OCI-LY3 (cell line): ENCODE data around the gene HELZ.

Source experiments
- EZH2phosphoT487 ChIP-seq: fragments of 200-600 bp; shearing (Covaris generic); IDR thresholded peaks from 2 replicates; pipeline ENCODE4 v1.6.1; 2018; ENCODE audit warnings: antibody characterized with exemption, mixed run types, low read depth
- TF ChIP-seq, protein P1 (sequence below): fragments of 200-600, 300-600 bp; sonication (generic); IDR thresholded peaks from 2 replicates; pipeline ENCODE4 v1.5.1; 2014; ENCODE audit warnings: antibody characterized with exemption, low read length, low read depth

GRCh38 chr17:67232441-67232840 is 12.6 kb downstream of the HELZ start:
- TF ChIP-seq, protein P1, sequence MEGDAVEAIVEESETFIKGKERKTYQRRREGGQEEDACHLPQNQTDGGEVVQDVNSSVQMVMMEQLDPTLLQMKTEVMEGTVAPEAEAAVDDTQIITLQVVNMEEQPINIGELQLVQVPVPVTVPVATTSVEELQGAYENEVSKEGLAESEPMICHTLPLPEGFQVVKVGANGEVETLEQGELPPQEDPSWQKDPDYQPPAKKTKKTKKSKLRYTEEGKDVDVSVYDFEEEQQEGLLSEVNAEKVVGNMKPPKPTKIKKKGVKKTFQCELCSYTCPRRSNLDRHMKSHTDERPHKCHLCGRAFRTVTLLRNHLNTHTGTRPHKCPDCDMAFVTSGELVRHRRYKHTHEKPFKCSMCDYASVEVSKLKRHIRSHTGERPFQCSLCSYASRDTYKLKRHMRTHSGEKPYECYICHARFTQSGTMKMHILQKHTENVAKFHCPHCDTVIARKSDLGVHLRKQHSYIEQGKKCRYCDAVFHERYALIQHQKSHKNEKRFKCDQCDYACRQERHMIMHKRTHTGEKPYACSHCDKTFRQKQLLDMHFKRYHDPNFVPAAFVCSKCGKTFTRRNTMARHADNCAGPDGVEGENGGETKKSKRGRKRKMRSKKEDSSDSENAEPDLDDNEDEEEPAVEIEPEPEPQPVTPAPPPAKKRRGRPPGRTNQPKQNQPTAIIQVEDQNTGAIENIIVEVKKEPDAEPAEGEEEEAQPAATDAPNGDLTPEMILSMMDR = no peak
- TF ChIP-seq EZH2phosphoT487 = no peak
